Immature natural killer cell (primary cell): ENCODE data around the gene LCE5A. TPM values are rescaled to one million over a fixed set of nuclear protein-coding genes. Genes with fewer than 3 reads are reported as not detected.

Experiments
- DNase-seq, 3 donors: peaks; one replicate each; pipeline ENCODE4 v3.0.0; 2022; ENCODE audit warnings: mixed read lengths in 1 of 3
- H3K27ac Mint-ChIP-seq, 6 donors: one replicate each; pipeline ENCODE4 v1.8.0; 2020; ENCODE audit warnings: mixed read lengths in 6 of 6, mild to moderate bottlenecking in 5 of 6, inconsistent platforms in 4 of 6, moderate library complexity in 3 of 6
- H3K27me3 Mint-ChIP-seq, 3 donors: one replicate each; pipeline ENCODE4 v1.8.0; 2020 to 2021; ENCODE audit warnings: low read depth in 3 of 3, mild to moderate bottlenecking in 3 of 3, mixed read lengths in 3 of 3, moderate library complexity in 3 of 3, inconsistent platforms in 1 of 3
- H3K36me3 Mint-ChIP-seq, 3 donors: one replicate each; pipeline ENCODE4 v1.8.0; 2020; ENCODE audit warnings: mixed read lengths in 3 of 3, inconsistent platforms in 2 of 3, mild to moderate bottlenecking in 2 of 3
- H3K4me1 Mint-ChIP-seq, 2 donors: one replicate each; pipeline ENCODE4 v1.8.0; 2020; ENCODE audit warnings: inconsistent platforms in 2 of 2, mild to moderate bottlenecking in 2 of 2, mixed read lengths in 2 of 2, moderate library complexity in 1 of 2
- H3K4me3 Mint-ChIP-seq, 5 donors: one replicate each; pipeline ENCODE4 v1.8.0; 2020; ENCODE audit warnings: mild to moderate bottlenecking in 5 of 5, mixed read lengths in 5 of 5, inconsistent platforms in 3 of 5, moderate library complexity in 3 of 5
- H3K9me3 Mint-ChIP-seq, 6 donors: one replicate each; pipeline ENCODE4 v1.8.0; 2020; ENCODE audit warnings: mild to moderate bottlenecking in 6 of 6, mixed read lengths in 6 of 6, inconsistent platforms in 4 of 6, moderate library complexity in 3 of 6
- polyA plus RNA-seq, 3 donors: library from polyadenylated mRNA; unstranded; fragments of 300-500 nt; fragmentation: Illumina TruSeq; gene quantifications; one replicate each; pipeline ENCODE4 v1.2.3, GENCODE V29; 2021

LCE5A gene
- polyA plus RNA-seq, 3 donors from 2014 or later, result not detected

- H3K27me3 Mint-ChIP-seq, result peaks cover 0 to 8% (median 4%) of the 10 kb centered on the region in 3 donors
Observed at GRCh38 chr1:152502496-152503180, 8.0 kb upstream of the LCE5A start.

GRCh38 chr1:152505083-152505482 is 5.5 kb upstream of the LCE5A start:
- H3K9me3 Mint-ChIP-seq, result no peaks in the 10 kb centered on the region

More at GRCh38 chr1:152502496-152503180, 8.0 kb upstream of the LCE5A start:
- no peaks in the 10 kb centered on the region for H3K9me3 Mint-ChIP-seq
- no peaks in the 10 kb centered on the region for H3K36me3 Mint-ChIP-seq
- H3K27ac Mint-ChIP-seq, result no peak overlapping the region
- no peaks in the 10 kb centered on the region for H3K4me1 Mint-ChIP-seq
- H3K4me3 Mint-ChIP-seq, result no peak overlapping the region
- DNase-seq, result no peak

GRCh38 chr1:152506899-152507498 is 3.6 kb upstream of the LCE5A start:
- H3K36me3 Mint-ChIP-seq, result no peaks in the 10 kb centered on the region
- H3K4me1 Mint-ChIP-seq, result no peaks in the 10 kb centered on the region
- H3K4me3 Mint-ChIP-seq, result no peak overlapping the region
- no peak for DNase-seq
- peaks cover 0 to under 1% (median 0%) of the 10 kb centered on the region in 6 donors for H3K9me3 Mint-ChIP-seq
- no peak overlapping the region for H3K27ac Mint-ChIP-seq
- H3K27me3 Mint-ChIP-seq, result peaks cover 4 to 19% (median 9%) of the 10 kb centered on the region in 3 donors

More at GRCh38 chr1:152505083-152505482, 5.5 kb upstream of the LCE5A start:
- Mint-ChIP-seq H3K4me3 (no peak overlapping the region), H3K27ac (no peak overlapping the region), H3K36me3 (no peaks in the 10 kb centered on the region), H3K4me1 (no peaks in the 10 kb centered on the region), H3K27me3 (peaks cover 4 to 12% (median 4%) of the 10 kb centered on the region in 3 donors)
- no peak for DNase-seq

DNA sequence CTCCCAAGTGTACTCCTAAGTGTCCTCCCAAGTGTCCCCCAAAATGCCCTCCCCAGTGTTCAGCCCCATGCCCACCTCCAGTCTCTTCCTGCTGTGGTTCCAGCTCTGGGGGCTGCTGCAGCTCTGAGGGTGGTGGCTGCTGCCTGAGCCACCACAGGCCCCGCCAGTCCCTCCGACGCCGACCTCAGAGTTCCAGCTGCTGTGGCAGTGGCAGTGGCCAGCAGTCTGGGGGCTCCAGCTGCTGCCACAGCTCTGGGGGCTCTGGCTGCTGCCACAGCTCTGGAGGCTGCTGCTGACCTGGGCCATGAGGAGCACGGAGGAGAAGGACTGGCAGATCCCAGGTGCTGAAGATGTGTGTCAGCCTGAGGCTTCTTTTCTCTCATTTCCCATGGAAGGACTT is 993 bp downstream of the LCE5A start:
- H3K27ac Mint-ChIP-seq, result no peak overlapping the region
- peaks cover 0 to 2% (median 0%) of the 10 kb centered on the region in 6 donors for H3K9me3 Mint-ChIP-seq
- no peaks in the 10 kb centered on the region for H3K36me3 Mint-ChIP-seq
- H3K27me3 Mint-ChIP-seq, result peaks cover 7 to 26% (median 20%) of the 10 kb centered on the region in 3 donors
- H3K4me3 Mint-ChIP-seq, result no peak overlapping the region
- DNase-seq, result no peak
- H3K4me1 Mint-ChIP-seq, result no peaks in the 10 kb centered on the region

GRCh38 chr1:152513081-152513480 is 2.5 kb downstream of the LCE5A start:
- no peak overlapping the region for H3K27ac Mint-ChIP-seq
- H3K9me3 Mint-ChIP-seq, result peaks cover 0 to 2% (median 0%) of the 10 kb centered on the region in 6 donors
- H3K27me3 Mint-ChIP-seq, result peaks cover 7 to 26% (median 22%) of the 10 kb centered on the region in 3 donors
- H3K36me3 Mint-ChIP-seq, result no peaks in the 10 kb centered on the region
- no peak overlapping the region for H3K4me3 Mint-ChIP-seq
- DNase-seq, result no peak
- H3K4me1 Mint-ChIP-seq, result no peaks in the 10 kb centered on the region

GRCh38 chr1:152514715-152515433 is 4.3 kb downstream of the LCE5A start:
- DNase-seq, result no peak
- no peak overlapping the region for H3K4me3 Mint-ChIP-seq
- peaks cover 0 to 2% (median 0%) of the 10 kb centered on the region in 6 donors for H3K9me3 Mint-ChIP-seq
- no peak overlapping the region for H3K27ac Mint-ChIP-seq
- no peaks in the 10 kb centered on the region for H3K36me3 Mint-ChIP-seq
- H3K4me1 Mint-ChIP-seq, result no peaks in the 10 kb centered on the region
- H3K27me3 Mint-ChIP-seq, result peaks cover 3 to 25% (median 22%) of the 10 kb centered on the region in 3 donors

GRCh38 chr1:152515434-152515783 is 4.8 kb downstream of the LCE5A start:
- Mint-ChIP-seq H3K27ac (no peak overlapping the region), H3K4me3 (no peak overlapping the region), H3K4me1 (no peaks in the 10 kb centered on the region), H3K27me3 (peaks cover 2 to 21% (median 20%) of the 10 kb centered on the region in 3 donors), H3K36me3 (no peaks in the 10 kb centered on the region), H3K9me3 (peaks cover 0 to 2% (median 0%) of the 10 kb centered on the region in 6 donors)
- no peak for DNase-seq

- DNase-seq, result no peak
- Mint-ChIP-seq H3K4me3 (no peak overlapping the region), H3K36me3 (no peaks in the 10 kb centered on the region), H3K4me1 (no peaks in the 10 kb centered on the region), H3K27me3 (peaks cover 2 to 18% (median 16%) of the 10 kb centered on the region in 3 donors), H3K9me3 (peaks cover 0 to 2% (median 0%) of the 10 kb centered on the region in 6 donors), H3K27ac (no peak overlapping the region)
Observed at GRCh38 chr1:152516082-152516481, 5.5 kb downstream of the LCE5A start.

GRCh38 chr1:152517237-152517811 is 6.7 kb downstream of the LCE5A start:
- Mint-ChIP-seq H3K27ac (no peak overlapping the region), H3K4me1 (no peaks in the 10 kb centered on the region), H3K9me3 (no peaks in the 10 kb centered on the region), H3K27me3 (peaks cover 2 to 19% (median 16%) of the 10 kb centered on the region in 3 donors), H3K4me3 (no peak overlapping the region), H3K36me3 (no peaks in the 10 kb centered on the region)
- DNase-seq, result no peak

- H3K4me3 Mint-ChIP-seq, result no peak overlapping the region
- H3K36me3 Mint-ChIP-seq, result no peaks in the 10 kb centered on the region
- no peaks in the 10 kb centered on the region for H3K4me1 Mint-ChIP-seq
- H3K27me3 Mint-ChIP-seq, result peaks cover 2 to 11% (median 4%) of the 10 kb centered on the region in 3 donors
- no peak for DNase-seq
- H3K27ac Mint-ChIP-seq, result no peak overlapping the region
- H3K9me3 Mint-ChIP-seq, result no peaks in the 10 kb centered on the region
Observed at GRCh38 chr1:152519851-152520250, 9.2 kb downstream of the LCE5A start.

DNA sequence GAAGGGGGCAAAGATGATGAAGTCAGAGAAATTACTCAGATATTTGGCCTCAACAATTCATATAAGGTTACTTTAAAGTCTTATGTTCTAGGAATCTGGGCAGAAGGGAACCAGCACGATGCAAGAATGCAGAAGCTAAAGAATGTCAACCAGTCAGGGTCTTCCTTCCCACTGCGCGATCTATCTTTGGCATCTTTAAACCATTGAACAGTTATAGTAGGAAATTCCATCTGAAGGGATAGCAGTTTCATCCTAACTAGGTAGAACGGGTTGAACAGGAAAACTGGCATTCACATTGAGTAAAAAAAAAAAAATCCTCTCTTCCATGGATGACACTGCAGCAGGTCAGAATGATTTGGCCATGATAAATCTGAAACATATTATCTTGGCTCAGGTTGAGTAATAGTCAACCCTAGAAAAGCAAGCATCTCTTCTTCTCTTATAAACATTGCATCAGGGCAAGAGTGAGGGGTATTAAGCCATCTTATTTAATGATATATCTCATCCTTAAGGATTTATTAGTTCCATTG is 10.0 kb downstream of the LCE5A start:
- no peak overlapping the region for H3K27ac Mint-ChIP-seq

DNA sequence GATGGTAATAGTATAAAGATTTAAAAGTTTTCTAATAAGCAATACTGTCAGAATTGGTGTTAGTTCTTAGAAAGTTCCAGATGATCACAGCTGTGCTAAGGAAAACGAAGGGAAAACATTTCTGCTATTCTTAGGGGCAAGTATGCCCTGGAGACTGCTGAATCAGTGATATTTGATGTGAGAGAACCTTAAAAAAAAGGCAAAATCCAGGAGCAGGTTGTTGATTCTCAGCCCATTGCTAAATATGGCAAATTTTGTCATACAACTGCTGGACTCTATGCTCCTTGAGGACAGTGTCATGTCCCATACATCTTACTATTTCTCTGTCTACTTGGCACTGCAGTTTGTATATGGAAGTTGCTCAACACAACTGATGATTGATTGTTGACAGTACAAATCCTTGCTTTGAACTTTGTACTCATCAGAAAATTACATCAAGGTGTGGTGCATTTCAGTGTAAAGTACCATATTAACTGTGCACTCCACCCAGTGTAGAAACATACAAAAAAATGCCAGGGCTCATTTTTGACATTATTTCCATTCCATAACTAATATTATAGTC is 14.6 kb downstream of the LCE5A start:
- no peak for DNase-seq
- Mint-ChIP-seq H3K9me3 (peaks cover 0 to 1% (median 0%) of the 10 kb centered on the region in 6 donors), H3K36me3 (no peaks in the 10 kb centered on the region), H3K27me3 (peaks cover 2 to 13% (median 5%) of the 10 kb centered on the region in 3 donors), H3K4me3 (no peak overlapping the region), H3K4me1 (no peaks in the 10 kb centered on the region), H3K27ac (no peak overlapping the region)

More for the DNA sequence above, 10.0 kb downstream of the LCE5A start:
- no peak for DNase-seq
- Mint-ChIP-seq H3K9me3 (no peaks in the 10 kb centered on the region), H3K4me1 (no peaks in the 10 kb centered on the region), H3K4me3 (no peak overlapping the region), H3K36me3 (no peaks in the 10 kb centered on the region), H3K27me3 (peaks cover 0 to 11% (median 4%) of the 10 kb centered on the region in 3 donors)

- no peak for DNase-seq
- no peaks in the 10 kb centered on the region for H3K36me3 Mint-ChIP-seq
- peaks cover 0 to 7% (median under 1%) of the 10 kb centered on the region in 6 donors for H3K9me3 Mint-ChIP-seq
- H3K4me1 Mint-ChIP-seq, result no peaks in the 10 kb centered on the region
- H3K27ac Mint-ChIP-seq, result no peak overlapping the region
- peaks cover 2 to 6% (median 4%) of the 10 kb centered on the region in 3 donors for H3K27me3 Mint-ChIP-seq
- H3K4me3 Mint-ChIP-seq, result no peak overlapping the region
Observed at GRCh38 chr1:152533327-152533938, 22.8 kb downstream of the LCE5A start.
